ENCODE results near the gene NUMB. TPM values are rescaled to one million over a fixed set of nuclear protein-coding genes. Genes with fewer than 3 reads are reported as not detected.

Gene NUMB
- total RNA-seq, 1 experiment from 2014 or later, result 42.0 TPM

DNA sequence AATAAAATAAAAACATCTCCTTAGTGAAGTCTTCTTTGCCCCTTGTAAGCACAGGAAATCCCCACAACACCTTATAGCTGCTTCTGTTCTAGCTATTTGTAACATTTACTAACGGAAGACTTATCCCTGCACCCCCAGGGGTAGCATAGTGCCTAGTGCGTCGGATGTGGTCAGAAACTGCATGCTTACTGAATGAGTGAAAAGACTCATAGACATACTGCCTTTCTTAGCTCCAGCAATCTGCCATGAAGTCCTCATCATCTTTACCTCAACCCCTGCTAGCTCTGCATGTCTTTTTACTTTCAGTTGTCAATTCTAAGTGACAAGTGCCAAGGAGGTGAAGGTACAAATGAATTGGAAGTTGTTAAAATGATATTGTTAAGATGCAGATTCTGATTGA, 45.3 kb upstream of the NUMB start:
- H3K36me3 Mint-ChIP-seq, result peaks cover 30% of the 10 kb centered on the region
- TF ChIP-seq ZNF671 (CRISPR knock-in tag; IDR thresholded peaks at IDR 0.05), result no peak
- no peak for TF ChIP-seq GTF2I (CRISPR knock-in tag; conservative IDR thresholded peaks at IDR 0.05)
- TF ChIP-seq, protein P1, sequence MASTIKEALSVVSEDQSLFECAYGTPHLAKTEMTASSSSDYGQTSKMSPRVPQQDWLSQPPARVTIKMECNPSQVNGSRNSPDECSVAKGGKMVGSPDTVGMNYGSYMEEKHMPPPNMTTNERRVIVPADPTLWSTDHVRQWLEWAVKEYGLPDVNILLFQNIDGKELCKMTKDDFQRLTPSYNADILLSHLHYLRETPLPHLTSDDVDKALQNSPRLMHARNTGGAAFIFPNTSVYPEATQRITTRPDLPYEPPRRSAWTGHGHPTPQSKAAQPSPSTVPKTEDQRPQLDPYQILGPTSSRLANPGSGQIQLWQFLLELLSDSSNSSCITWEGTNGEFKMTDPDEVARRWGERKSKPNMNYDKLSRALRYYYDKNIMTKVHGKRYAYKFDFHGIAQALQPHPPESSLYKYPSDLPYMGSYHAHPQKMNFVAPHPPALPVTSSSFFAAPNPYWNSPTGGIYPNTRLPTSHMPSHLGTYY (CRISPR knock-in tag; IDR thresholded peaks at IDR 0.05), result no peak
- TF ChIP-seq ZNF416 (CRISPR knock-in tag; IDR thresholded peaks at IDR 0.05), result no peak
- TF ChIP-seq, protein P2, sequence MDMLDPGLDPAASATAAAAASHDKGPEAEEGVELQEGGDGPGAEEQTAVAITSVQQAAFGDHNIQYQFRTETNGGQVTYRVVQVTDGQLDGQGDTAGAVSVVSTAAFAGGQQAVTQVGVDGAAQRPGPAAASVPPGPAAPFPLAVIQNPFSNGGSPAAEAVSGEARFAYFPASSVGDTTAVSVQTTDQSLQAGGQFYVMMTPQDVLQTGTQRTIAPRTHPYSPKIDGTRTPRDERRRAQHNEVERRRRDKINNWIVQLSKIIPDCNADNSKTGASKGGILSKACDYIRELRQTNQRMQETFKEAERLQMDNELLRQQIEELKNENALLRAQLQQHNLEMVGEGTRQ (CRISPR knock-in tag; IDR thresholded peaks at IDR 0.05), result no peak
- no peak for TF ChIP-seq KAT7 (CRISPR knock-in tag; IDR thresholded peaks at IDR 0.05; ENCODE audit: borderline replicate concordance)
- no peak for TF ChIP-seq FOXJ3 (CRISPR knock-in tag; IDR thresholded peaks at IDR 0.05; ENCODE audit: borderline replicate concordance)
- TF ChIP-seq, protein P3, sequence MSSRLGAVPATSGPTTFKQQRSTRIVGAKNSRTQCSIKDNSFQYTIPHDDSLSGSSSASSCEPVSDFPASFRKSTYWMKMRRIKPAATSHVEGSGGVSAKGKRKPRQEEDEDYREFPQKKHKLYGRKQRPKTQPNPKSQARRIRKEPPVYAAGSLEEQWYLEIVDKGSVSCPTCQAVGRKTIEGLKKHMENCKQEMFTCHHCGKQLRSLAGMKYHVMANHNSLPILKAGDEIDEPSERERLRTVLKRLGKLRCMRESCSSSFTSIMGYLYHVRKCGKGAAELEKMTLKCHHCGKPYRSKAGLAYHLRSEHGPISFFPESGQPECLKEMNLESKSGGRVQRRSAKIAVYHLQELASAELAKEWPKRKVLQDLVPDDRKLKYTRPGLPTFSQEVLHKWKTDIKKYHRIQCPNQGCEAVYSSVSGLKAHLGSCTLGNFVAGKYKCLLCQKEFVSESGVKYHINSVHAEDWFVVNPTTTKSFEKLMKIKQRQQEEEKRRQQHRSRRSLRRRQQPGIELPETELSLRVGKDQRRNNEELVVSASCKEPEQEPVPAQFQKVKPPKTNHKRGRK (CRISPR knock-in tag; IDR thresholded peaks at IDR 0.05; ENCODE audit: borderline replicate concordance), result no peak
- TF ChIP-seq, protein P4, sequence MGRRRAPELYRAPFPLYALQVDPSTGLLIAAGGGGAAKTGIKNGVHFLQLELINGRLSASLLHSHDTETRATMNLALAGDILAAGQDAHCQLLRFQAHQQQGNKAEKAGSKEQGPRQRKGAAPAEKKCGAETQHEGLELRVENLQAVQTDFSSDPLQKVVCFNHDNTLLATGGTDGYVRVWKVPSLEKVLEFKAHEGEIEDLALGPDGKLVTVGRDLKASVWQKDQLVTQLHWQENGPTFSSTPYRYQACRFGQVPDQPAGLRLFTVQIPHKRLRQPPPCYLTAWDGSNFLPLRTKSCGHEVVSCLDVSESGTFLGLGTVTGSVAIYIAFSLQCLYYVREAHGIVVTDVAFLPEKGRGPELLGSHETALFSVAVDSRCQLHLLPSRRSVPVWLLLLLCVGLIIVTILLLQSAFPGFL (CRISPR knock-in tag; IDR thresholded peaks at IDR 0.05; ENCODE audit: borderline replicate concordance), result no peak
- no peak for TF ChIP-seq CREB1 (CRISPR knock-in tag; IDR thresholded peaks at IDR 0.05)
- no peak for TF ChIP-seq ZNF423 (CRISPR knock-in tag; IDR thresholded peaks at IDR 0.05)
- TF ChIP-seq, protein P5, sequence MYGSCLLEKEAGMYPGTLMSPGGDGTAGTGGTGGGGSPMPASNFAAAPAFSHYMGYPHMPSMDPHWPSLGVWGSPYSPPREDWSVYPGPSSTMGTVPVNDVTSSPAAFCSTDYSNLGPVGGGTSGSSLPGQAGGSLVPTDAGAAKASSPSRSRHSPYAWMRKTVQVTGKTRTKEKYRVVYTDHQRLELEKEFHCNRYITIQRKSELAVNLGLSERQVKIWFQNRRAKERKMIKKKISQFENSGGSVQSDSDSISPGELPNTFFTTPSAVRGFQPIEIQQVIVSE (CRISPR knock-in tag; IDR thresholded peaks at IDR 0.05; ENCODE audit: borderline replicate concordance), result no peak
- no peak for TF ChIP-seq FOXP1 (CRISPR knock-in tag; IDR thresholded peaks at IDR 0.05; ENCODE audit: borderline replicate concordance)
- TF ChIP-seq TEAD1 (CRISPR knock-in tag; IDR thresholded peaks at IDR 0.05), result no peak
- TF ChIP-seq, protein P6, sequence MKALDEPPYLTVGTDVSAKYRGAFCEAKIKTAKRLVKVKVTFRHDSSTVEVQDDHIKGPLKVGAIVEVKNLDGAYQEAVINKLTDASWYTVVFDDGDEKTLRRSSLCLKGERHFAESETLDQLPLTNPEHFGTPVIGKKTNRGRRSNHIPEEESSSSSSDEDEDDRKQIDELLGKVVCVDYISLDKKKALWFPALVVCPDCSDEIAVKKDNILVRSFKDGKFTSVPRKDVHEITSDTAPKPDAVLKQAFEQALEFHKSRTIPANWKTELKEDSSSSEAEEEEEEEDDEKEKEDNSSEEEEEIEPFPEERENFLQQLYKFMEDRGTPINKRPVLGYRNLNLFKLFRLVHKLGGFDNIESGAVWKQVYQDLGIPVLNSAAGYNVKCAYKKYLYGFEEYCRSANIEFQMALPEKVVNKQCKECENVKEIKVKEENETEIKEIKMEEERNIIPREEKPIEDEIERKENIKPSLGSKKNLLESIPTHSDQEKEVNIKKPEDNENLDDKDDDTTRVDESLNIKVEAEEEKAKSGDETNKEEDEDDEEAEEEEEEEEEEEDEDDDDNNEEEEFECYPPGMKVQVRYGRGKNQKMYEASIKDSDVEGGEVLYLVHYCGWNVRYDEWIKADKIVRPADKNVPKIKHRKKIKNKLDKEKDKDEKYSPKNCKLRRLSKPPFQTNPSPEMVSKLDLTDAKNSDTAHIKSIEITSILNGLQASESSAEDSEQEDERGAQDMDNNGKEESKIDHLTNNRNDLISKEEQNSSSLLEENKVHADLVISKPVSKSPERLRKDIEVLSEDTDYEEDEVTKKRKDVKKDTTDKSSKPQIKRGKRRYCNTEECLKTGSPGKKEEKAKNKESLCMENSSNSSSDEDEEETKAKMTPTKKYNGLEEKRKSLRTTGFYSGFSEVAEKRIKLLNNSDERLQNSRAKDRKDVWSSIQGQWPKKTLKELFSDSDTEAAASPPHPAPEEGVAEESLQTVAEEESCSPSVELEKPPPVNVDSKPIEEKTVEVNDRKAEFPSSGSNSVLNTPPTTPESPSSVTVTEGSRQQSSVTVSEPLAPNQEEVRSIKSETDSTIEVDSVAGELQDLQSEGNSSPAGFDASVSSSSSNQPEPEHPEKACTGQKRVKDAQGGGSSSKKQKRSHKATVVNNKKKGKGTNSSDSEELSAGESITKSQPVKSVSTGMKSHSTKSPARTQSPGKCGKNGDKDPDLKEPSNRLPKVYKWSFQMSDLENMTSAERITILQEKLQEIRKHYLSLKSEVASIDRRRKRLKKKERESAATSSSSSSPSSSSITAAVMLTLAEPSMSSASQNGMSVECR (CRISPR knock-in tag; IDR thresholded peaks at IDR 0.05; ENCODE audit: borderline replicate concordance), result no peak
- no peaks in the 10 kb centered on the region for H3K9me3 Mint-ChIP-seq
- no peak for DNase-seq (ENCODE audit: low spot score)
- no peak overlapping the region for H3K4me3 Mint-ChIP-seq
- no peak for ATAC-seq
- ChIA-PET POLR2A (interaction anchor here (0.9 to 1.3 kb wide), 2 partner anchors 13 to 67 kb away, joined by 3 to 4 read pairs; partner anchors contain the start of gene RIOX1), CTCF (interaction anchor here (1.4 kb wide), 1 partner anchor 67 kb away, joined by 12 read pairs; no protein-coding TSS in a partner anchor)
- peaks cover 25% of the 10 kb centered on the region for H3K4me1 Mint-ChIP-seq
- no peaks in the 10 kb centered on the region for H3K27me3 Mint-ChIP-seq (ENCODE audit: low read depth)
- H3K27ac Mint-ChIP-seq, result no peak overlapping the region

Data from WTC11 (cell line).